Islet of Langerhans (tissue), 1 donor: ENCODE data around the gene SLC16A8.
"Not testable (repeated sequence)": the region's sequence is repeated elsewhere in the genome, so short reads cannot be mapped to it uniquely, and the experiment has no call there.

Source experiments
- FAIRE-seq: peaks from one replicate; lab custom pipeline; 2011; peaks lifted over from hg19 to GRCh38; lab: Jason Lieb, UNC

Gene SLC16A8

DNA sequence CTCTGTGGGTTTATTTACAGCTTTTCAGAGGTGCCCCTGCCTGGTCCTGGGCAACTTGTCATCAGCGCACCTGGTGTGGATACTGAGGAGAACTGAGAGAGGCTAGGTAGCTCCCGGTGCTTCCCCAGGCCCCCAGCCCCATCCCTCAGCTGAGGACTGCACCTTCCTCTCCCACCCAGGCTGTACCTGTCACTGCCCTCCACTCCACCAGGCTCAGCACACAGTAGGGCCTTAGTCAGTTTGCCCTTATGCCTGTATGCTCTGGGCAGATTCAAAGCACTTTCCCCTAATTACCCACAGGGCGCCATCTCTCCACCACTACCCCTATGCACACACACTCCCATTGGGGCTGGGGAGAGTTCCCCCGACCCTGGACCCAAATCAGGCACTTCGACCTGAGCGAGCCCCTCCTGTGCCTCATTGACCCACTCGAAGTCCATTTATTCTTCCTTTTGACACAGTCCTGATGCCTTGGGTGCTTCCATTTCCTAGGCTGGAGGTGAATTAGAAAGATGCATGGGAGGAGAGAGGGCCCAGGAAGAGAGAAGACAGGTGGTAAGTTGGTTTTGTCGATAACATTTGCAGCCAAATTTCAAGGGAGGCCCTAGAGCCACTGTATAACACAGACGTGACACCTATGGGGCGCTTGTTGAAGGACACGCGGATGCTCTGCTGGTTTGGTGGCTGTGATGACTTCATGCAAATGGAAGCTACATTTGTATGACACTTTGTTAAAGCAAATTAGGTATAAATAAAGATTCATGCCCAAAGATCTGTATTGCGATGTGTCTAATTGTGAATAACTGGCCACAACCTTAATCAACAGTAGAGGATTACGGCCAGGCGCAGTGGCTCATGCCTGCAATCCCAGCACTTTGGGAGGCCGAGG is 40.6 kb downstream of the SLC16A8 start:
- FAIRE-seq = no peak

- no peak for FAIRE-seq
Observed at GRCh38 chr22:38042488-38042790, 41.5 kb downstream of the SLC16A8 start.

GRCh38 chr22:38041760-38042487 is 42.1 kb downstream of the SLC16A8 start:
- no peak for FAIRE-seq

- FAIRE-seq = no peak
Observed at GRCh38 chr22:38040953-38041759, 42.8 kb downstream of the SLC16A8 start.

DNA sequence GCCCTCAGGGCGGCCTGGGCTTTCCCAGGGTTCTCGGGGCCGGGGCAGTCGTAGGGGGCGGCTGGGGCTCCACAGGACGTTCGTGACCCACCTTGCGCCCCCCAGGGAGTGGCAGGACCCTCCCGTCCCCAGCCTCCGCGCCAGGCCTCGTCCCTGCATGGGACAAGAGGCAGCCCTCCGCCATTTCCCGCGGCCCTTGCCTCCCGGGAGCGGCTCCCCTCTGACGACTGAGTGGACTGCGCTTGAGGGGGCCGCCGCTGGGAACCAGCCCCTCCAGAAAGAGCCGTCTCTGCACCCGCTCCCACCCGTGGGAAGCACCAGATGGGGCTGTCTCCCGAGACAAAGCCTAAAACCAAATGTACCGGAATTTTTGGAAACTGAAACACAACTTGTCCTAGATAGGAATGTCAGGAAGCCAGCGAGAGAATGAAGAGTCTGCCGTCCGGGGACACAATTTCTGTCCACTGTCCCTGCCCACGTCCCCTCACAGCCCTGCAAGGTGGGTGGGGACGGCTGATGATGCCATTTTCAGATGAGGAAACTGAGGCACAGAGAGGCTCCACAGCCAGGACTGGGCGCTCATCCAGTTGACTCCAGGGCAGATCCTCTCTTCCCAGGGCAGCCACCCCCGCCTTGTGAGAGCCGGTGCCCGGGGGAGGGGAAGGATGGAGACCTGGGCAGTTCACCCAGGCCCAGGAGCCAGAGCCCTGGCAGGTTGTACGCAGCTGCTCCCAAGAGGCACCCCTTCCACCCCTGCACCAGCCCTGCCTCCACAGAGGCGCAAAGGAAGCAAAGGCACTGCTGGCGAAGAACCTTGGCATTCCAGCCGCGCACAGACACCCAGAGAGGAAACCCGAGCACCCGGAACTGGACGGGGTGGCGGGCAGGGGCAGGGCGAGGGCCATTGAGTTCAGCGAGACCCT is 44.8 kb downstream of the SLC16A8 start:
- FAIRE-seq = no peak

GRCh38 chr22:38038426-38038825 is 45.6 kb downstream of the SLC16A8 start:
- no peak for FAIRE-seq

DNA sequence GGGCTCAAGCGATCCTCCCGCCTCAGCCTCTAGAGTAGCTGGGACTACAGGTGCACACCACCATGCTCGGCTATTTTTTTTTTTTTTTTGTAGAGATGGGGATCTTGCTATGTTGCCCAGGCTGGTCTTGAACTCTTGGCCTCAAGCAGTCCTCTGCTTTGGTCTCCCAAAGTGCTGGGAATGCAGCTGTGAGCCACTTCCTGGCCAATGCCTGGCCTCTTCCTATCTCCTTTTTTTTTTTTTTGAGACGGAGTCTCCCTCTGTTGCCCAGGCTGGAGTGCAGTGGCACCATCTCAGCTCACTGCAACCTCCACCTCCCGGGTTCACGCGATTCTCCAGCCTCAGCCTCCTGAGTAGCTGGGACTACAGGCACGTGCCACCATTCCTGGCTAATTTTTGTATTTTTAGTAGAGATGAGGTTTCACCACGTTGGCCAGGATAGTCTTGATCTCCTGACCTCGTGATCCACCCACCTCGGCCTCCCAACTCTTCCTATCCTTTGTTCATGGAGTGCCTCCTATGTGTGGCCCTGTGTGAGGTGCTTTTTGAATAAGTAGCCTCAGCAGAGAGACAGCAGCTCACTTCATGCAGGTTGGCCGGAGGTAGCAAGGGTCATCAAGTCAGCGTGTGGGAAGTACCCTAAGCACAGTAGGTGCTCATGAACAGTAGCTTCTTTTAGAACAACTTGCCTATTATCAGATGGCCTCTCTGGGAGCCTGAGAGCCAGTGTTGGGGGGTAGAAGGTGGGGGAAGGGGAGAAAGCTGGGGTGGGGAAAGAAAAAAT is 46.4 kb downstream of the SLC16A8 start:
- FAIRE-seq = not testable (repeated sequence)

- no peak for FAIRE-seq
Observed at GRCh38 chr22:38036392-38037062, 47.5 kb downstream of the SLC16A8 start.

DNA sequence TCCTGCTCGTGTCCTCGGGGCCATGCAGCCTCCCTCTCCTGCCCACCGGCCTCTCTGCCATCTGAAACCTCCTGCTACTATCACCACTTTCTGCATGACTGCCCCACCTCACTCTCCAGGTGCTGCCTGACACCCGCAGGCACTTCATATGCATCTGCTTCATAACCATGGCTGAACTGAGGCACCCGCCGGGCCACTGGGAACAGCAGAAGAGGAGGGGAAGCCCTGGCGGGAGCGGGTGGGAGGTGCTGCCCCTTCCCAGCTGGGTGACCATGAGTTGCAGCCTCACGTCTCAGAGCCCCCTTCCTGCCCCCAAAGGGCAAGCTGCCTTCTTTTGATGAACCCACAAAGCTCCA is 48.5 kb downstream of the SLC16A8 start:
- no peak for FAIRE-seq

- FAIRE-seq = no peak
Observed at GRCh38 chr22:38034884-38035529, 49.0 kb downstream of the SLC16A8 start.

DNA sequence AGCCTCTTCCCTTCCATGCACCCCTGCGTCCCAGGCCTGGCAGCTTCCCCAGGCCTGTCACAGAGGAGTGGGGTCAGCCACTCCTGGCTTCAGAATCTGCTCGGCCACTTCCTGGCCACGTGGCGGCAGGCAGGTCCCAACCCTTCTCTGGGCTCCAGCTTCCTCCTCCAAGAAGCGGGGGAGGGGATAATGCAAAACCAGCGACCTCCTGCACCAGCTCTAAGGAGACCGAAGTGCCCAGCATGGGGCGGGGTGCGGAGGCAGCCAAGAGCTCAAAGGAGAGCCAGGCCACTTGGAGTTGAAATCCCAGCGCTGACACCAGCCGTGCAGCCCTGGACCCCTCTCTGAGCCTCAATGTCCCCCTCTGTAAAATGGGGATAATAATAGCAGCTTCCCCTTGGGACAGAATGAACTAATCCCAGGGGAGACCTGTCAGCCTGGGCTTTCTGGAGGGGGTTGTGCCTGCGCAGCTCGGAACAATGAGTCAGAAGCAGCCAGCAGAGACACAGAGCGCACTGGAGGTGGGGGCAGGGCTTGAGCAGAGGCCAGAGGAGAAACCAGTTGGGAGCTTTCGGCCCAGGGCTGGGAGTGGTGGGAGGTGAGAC is 49.6 kb downstream of the SLC16A8 start:
- FAIRE-seq = no peak

DNA sequence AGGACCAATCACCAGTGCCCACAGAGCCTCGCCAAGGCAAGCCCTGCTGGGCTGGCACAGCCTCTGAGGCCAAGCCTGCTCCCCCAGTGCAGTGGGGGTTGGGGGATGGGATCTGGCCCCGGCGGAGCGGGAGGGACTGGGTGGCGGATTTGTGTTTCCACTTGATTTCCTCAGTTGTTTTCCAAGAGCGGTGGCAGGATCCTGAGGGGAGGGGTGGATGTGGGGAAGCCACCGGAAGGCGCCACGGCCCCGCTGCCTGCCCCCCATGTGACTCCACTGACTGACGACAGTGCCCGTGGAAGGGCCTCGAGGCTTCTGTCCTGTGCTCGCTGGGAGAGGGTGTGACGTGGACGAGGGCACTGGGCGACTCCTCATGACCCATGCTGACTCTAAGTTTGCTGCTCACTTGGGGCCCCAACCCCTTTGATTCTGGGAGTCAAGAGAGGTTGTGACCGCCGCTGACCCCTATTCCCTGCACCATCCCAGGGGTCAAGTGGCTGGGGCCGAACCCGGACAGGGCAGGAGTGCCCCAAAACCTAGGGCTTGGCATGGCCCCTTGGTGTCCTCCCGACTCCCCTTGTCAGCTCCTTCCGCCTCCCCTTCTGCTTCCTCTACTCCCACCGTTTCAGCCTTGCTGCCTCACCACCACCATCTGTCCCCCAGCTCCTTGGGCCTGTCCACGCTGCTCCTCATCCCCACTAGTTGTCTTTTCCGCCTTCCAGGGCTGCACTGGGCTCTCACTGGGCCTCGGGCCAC is 50.3 kb downstream of the SLC16A8 start:
- no peak for FAIRE-seq

GRCh38 chr22:38032681-38033521 is 51.1 kb downstream of the SLC16A8 start:
- no peak for FAIRE-seq

- FAIRE-seq = no peak
Observed at GRCh38 chr22:38031491-38031890, 52.5 kb downstream of the SLC16A8 start.

GRCh38 chr22:38030311-38031133 is 53.5 kb downstream of the SLC16A8 start:
- FAIRE-seq = no peak

GRCh38 chr22:38029901-38030300 is 54.1 kb downstream of the SLC16A8 start:
- no peak for FAIRE-seq

DNA sequence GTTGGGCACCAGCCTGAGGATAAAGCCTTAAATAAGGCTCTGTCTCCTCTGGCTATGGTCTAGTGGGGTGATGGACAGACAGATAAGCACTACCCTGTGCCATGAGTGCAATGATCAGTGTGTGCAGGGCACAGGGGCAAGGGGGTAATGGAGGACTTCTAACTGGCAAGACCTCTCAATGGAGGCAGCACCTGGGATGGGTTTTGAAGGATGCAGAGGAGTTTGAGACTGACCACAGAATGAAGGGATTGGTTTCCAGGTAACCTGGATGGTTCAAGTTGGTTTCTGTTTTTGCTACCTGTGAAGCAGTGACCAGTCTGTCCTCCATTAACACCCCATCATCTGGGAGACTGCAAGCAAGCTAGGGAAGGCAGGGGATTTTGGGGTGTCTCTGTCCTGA is 54.6 kb downstream of the SLC16A8 start:
- FAIRE-seq = no peak
